Caki2 (cell line): Measurements from ENCODE around the gene PCDHB12. TPM values are rescaled to one million over a fixed set of nuclear protein-coding genes. Genes with fewer than 3 reads are reported as not detected.
"Not testable (repeated sequence)": the region's sequence is repeated elsewhere in the genome, so short reads cannot be mapped to it uniquely, and the experiment has no call there.

Experiments
- DNase-seq: peaks from one replicate; pipeline ENCODE4 v3.0.0-alpha.2; 2015; ENCODE audit warnings: low read depth
- in situ Hi-C: cut with HindIII; loops from 2 replicates; pipeline ENCODE4 v1.10.0; 2016; ENCODE audit warnings: low sequenced_read_pairs, low pct_unique_long_range_greater_than_20kb, mixed read lengths
- total RNA-seq: library from RNA; depleted of rRNA; stranded (reverse); fragments of >200 nt; shearing (Covaris generic); gene quantifications from 2 replicates; pipeline ENCODE4 v1.2.3, GENCODE V29; 2014; ENCODE audit warnings: low replicate concordance; rRNA removed

PCDHB12 gene
- total RNA-seq, 1 experiment from 2014 or later, result not detected

- in situ Hi-C loops, DNase-seq: not testable (repeated sequence)
Measured at GRCh38 chr5:141246971-141247370, 38.5 kb downstream of the PCDHB12 start.

DNA sequence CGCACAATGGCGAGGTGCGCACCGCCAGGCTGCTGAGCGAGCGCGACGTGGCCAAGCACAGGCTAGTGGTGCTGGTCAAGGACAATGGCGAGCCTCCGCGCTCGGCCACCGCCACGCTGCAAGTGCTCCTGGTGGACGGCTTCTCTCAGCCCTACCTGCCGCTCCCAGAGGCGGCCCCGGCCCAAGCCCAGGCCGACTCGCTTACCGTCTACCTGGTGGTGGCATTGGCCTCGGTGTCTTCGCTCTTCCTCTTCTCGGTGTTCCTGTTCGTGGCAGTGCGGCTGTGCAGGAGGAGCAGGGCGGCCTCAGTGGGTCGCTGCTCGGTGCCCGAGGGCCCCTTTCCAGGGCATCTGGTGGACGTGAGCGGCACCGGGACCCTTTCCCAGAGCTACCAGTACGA, 38.9 kb downstream of the PCDHB12 start:
- in situ Hi-C loops, DNase-seq: not testable (repeated sequence)

- DNase-seq, result no peak
- in situ Hi-C loops, result no loop called here
Measured at GRCh38 chr5:141250576-141250975, 42.1 kb downstream of the PCDHB12 start.

DNA sequence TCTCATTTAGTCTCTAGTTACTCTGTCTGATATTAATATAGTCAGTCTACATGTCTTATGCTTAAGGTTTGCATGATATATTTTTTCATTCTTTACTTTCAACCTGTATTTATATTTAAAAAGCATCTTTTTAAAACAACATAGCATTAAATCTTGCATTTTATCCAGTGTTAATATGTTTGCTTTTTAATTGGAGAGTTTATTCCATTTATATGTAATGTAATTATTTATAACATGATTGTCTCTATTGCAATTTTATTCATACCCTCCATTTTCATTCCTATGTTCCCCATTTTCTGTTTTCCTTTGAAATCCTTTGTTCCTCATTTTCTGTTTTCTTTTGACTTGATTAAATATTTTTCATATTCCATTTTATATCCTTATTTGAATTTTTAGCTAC, 49.9 kb downstream of the PCDHB12 start:
- DNase-seq, result no peak
- in situ Hi-C loops, result no loop called here

- in situ Hi-C loops, result no loop called here
- no peak for DNase-seq
Measured at GRCh38 chr5:141258948-141259347, 50.4 kb downstream of the PCDHB12 start.

DNA sequence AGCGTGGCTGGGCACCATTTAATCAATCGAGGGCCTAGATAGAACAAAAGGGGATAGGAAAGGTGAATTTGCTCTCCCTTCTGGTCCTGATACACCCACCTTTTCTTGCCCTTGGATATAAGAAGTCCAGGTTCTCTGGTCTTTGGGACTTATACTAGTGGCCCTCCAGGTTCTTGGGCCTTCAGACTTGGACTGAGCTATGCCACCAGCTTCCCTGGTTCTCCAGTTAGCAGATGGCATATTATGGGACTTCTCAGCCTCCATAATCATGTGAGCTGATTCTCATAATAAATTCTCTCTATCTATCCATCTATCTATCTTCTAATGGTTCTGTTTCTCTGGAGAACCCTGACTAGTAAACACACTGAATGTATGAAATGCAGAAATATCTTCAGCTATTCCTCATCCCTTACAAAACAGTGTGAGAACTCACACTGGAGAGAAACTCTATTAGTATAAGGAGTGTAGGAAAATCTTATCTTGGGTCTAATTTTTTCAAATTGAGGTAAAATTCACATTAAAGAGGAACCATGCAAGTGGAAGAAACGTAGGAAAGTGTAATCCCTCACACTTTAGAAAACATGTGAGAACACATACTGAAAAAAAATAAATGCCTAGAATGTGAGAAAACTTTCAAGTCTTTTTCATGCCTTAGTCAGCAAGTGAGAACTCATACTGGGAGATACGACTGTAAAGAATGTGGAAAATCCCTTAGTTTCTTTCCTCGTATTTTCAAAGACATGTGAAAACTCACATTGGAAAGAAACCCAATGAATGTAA, 52.1 kb downstream of the PCDHB12 start:
- in situ Hi-C loops, result no loop called here
- peak; percentile 35 for DNase-seq

- in situ Hi-C loops, result no loop called here
Measured at GRCh38 chr5:141261238-141261546, 52.7 kb downstream of the PCDHB12 start.

More at GRCh38 chr5:141261238-141261546, 52.7 kb downstream of the PCDHB12 start:
- no peak for DNase-seq

Other genes with a start within 250 kb of the PCDHB12 start
- gene PCDHAC2, start 242.2 kb upstream of the PCDHB12 start, total RNA-seq, result 2.8 and 4.6 TPM in 2 replicates
- not detected in 2 replicates for gene PCDHB1, start 157.3 kb upstream of the PCDHB12 start, total RNA-seq
- not detected in 2 replicates for gene PCDHB2, start 114.1 kb upstream of the PCDHB12 start, total RNA-seq
- not detected in 2 replicates for gene PCDHB3, start 108.2 kb upstream of the PCDHB12 start, total RNA-seq
- not detected in 2 replicates for gene PCDHB4, start 86.9 kb upstream of the PCDHB12 start, total RNA-seq
- 13.9 and 17.1 TPM in 2 replicates for gene PCDHB5, start 73.5 kb upstream of the PCDHB12 start, total RNA-seq
- not detected in 2 replicates for gene PCDHB6, start 58.7 kb upstream of the PCDHB12 start, total RNA-seq
- 0.90 and 1.2 TPM in 2 replicates for gene PCDHB7, start 36.1 kb upstream of the PCDHB12 start, total RNA-seq
- gene PCDHB8, start 30.9 kb upstream of the PCDHB12 start, total RNA-seq, result not detected in 2 replicates
- 3.1 and 4.1 TPM in 2 replicates for gene PCDHB16, start 26.3 kb upstream of the PCDHB12 start, total RNA-seq
- 1.1 and 1.6 TPM in 2 replicates for gene PCDHB9, start 21.6 kb upstream of the PCDHB12 start, total RNA-seq
- gene PCDHB10, start 16.4 kb upstream of the PCDHB12 start, total RNA-seq, result 0.41 and 1.2 TPM in 2 replicates
- gene PCDHB11, start 9.1 kb upstream of the PCDHB12 start, total RNA-seq, result 0.61 TPM in 1 of 2 replicates, not detected in the other
- gene PCDHB13, start 5.2 kb downstream of the PCDHB12 start, total RNA-seq, result 0.44 and 0.93 TPM in 2 replicates
- 0.29 and 7.7 TPM in 2 replicates for gene PCDHB14, start 14.6 kb downstream of the PCDHB12 start, total RNA-seq
- gene PCDHB15, start 36.7 kb downstream of the PCDHB12 start, total RNA-seq, result not detected in 2 replicates
- gene SLC25A2, start 95.3 kb downstream of the PCDHB12 start, total RNA-seq, result not detected in 2 replicates
- gene TAF7, start 112.1 kb downstream of the PCDHB12 start, total RNA-seq, result 103 and 109 TPM in 2 replicates
- 0.07 TPM in 1 of 2 replicates, not detected in the other for gene PCDHGA1, start 121.8 kb downstream of the PCDHB12 start, total RNA-seq
- not detected in 2 replicates for gene PCDHGA2, start 130.0 kb downstream of the PCDHB12 start, total RNA-seq
- not detected in 2 replicates for gene PCDHGA3, start 135.1 kb downstream of the PCDHB12 start, total RNA-seq
- 0.06 TPM in 1 of 2 replicates, not detected in the other for gene PCDHGB1, start 141.4 kb downstream of the PCDHB12 start, total RNA-seq
- gene PCDHGA4, start 146.3 kb downstream of the PCDHB12 start, total RNA-seq, result not detected in 2 replicates
- 0.34 TPM in 1 of 2 replicates, not detected in the other for gene PCDHGB2, start 151.3 kb downstream of the PCDHB12 start, total RNA-seq
- 0.24 TPM in 1 of 2 replicates, not detected in the other for gene PCDHGA5, start 155.4 kb downstream of the PCDHB12 start, total RNA-seq
- not detected in 2 replicates for gene PCDHGB3, start 161.5 kb downstream of the PCDHB12 start, total RNA-seq
- gene PCDHGA6, start 165.2 kb downstream of the PCDHB12 start, total RNA-seq, result 1.6 TPM in 1 of 2 replicates, not detected in the other
- gene PCDHGA7, start 174.0 kb downstream of the PCDHB12 start, total RNA-seq, result not detected in 2 replicates
- gene PCDHGB4, start 179.0 kb downstream of the PCDHB12 start, total RNA-seq, result not detected in 2 replicates
- not detected in 2 replicates for gene PCDHGA8, start 183.9 kb downstream of the PCDHB12 start, total RNA-seq
- gene PCDHGB5, start 189.2 kb downstream of the PCDHB12 start, total RNA-seq, result not detected in 2 replicates
- not detected in 2 replicates for gene PCDHGA9, start 194.1 kb downstream of the PCDHB12 start, total RNA-seq
- gene PCDHGB6, start 199.3 kb downstream of the PCDHB12 start, total RNA-seq, result 0.75 and 1.3 TPM in 2 replicates
- gene PCDHGA10, start 204.3 kb downstream of the PCDHB12 start, total RNA-seq, result 0.14 TPM in 1 of 2 replicates, not detected in the other
- 0.03 and 0.64 TPM in 2 replicates for gene PCDHGB7, start 209.0 kb downstream of the PCDHB12 start, total RNA-seq
- gene PCDHGA11, start 212.3 kb downstream of the PCDHB12 start, total RNA-seq, result not detected in 2 replicates
- not detected in 2 replicates for gene PCDHGA12, start 221.8 kb downstream of the PCDHB12 start, total RNA-seq